Measurements from ENCODE around the gene IMPA2. TPM values are rescaled to one million over a fixed set of nuclear protein-coding genes. Genes with fewer than 3 reads are reported as not detected.
A peak's percentile ranks its signal among the peaks of the same experiment; 100 is the strongest.
"Not testable (repeated sequence)": the region's sequence is repeated elsewhere in the genome, so short reads cannot be mapped to it uniquely, and the experiment has no call there.

Gene IMPA2
- total RNA-seq, 1 experiment from 2014 or later = 55.8 TPM

- in situ Hi-C loops (cut with HindIII; ENCODE audit: low sequenced_read_pairs) = no loop called here
- DNase-seq (ENCODE audit: low spot score) = no peak
Observed at GRCh38 chr18:12059334-12060181, 78.3 kb downstream of the IMPA2 start.

DNA sequence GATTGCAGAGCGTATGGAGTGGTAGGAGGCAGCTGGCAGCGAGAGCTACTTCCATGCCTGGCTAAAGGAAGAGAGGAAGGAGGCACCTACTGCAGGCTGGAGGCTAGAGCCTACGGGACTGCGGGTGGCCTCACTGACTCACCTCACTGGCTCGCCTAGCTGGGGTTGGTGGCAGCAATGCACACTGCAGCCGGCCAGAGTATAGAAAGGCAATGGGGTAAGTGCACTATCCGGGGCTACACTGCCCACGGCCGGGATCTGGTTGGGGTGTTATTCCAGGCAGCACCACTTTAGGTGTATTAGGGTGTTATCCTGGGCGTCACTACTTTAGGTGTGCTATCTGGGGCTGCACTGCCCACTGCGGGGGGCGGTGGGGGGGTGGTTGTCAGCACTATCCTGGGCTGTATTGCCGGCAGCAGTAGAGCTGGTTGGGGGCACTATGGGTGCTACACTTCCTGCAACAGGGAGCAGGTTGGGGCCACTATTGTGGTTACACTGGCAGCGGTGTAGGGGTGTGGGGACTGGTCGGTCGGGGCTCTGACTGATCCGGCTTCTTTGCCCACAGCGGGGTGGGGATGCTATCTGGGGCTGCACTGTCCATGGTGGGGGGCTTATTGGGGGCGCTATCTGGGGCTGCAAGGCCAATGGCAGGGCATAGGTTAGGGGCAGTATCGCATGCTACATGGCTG is 79.0 kb downstream of the IMPA2 start:
- DNase-seq (ENCODE audit: low spot score) = no peak
- in situ Hi-C loops (cut with HindIII; ENCODE audit: low sequenced_read_pairs) = no loop called here

- no peak for DNase-seq (ENCODE audit: low spot score)
- in situ Hi-C loops (cut with HindIII; ENCODE audit: low sequenced_read_pairs) = no loop called here
Observed at GRCh38 chr18:12061685-12062084, 80.4 kb downstream of the IMPA2 start.

GRCh38 chr18:12062974-12063373 is 81.7 kb downstream of the IMPA2 start:
- in situ Hi-C loops (cut with HindIII; ENCODE audit: low sequenced_read_pairs) = no loop called here
- no peak for DNase-seq (ENCODE audit: low spot score)

- no peak for DNase-seq (ENCODE audit: low spot score)
- in situ Hi-C loops (cut with HindIII; ENCODE audit: low sequenced_read_pairs) = no loop called here
Observed at GRCh38 chr18:12064086-12064763, 82.9 kb downstream of the IMPA2 start.

DNA sequence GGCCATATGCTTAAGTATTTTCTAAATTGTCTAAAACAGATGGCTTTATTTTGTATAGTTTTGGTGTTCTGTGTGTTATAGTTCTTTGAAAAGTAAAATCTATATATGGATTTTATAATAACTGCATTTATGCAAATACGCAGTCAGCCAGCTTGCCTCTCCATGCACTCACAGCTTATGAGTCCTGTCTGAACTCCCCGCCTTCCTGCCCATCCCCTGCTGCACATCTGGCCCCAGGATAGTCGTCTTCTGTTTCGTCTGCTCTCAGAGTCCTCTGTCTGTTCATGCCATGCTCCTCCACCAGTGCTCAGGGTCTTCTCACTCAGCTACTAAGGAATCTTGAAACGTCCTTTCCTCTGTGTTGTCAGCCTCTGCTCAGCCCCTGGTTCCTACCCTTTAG is 84.1 kb downstream of the IMPA2 start:
- in situ Hi-C loops (cut with HindIII; ENCODE audit: low sequenced_read_pairs) = no loop called here
- DNase-seq (ENCODE audit: low spot score) = no peak

DNA sequence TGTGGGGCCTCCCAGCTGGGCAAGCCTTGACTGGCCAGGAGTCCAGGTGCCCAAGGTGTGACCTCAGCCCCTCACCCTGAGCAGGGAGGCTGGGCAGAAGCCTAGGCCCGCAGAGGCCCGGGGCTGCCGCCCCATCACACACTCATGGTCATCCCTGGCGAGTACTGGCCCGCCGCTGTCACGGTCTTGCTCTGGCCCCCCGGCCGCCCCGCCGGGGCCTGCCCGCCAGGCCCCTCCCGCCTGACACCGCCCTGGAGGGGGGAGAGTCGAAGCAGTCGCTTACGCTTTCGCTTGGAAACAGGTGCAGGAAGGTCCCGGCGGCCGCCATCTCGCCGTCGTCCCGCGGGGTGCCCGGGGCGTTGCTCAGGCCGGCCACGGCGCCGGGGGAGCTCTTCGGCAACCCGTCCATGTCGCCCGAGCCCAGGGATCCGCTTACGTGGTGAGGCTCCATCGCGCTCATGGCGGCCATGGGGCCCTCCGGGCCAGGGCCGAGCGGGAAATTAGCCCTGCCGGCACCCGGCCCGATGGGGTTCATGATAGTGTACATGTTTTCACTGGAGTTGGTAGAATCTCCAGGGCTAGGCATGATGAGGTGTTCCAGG is 85.7 kb downstream of the IMPA2 start:
- no peak for DNase-seq (ENCODE audit: low spot score)
- in situ Hi-C loops (cut with HindIII; ENCODE audit: low sequenced_read_pairs) = no loop called here

DNA sequence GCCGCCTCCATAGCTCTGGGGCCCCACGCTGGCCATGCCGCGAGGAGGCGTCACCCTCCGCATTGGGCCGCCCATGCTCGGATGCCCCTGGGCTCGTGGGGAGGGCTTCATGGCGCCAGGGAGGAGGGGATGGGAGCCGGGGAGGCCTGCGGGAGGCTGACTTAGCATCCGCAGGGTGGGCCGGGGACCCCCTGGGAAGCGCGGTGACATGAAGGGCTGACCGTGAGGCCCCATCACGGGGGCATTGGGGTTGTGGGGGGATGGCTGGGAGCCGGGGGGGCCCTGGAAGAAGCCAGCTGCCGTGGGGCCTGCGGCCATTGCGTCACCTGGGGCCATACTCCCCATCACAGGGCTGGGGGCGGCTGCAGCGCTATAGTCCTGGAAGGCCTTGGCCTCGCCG is 86.4 kb downstream of the IMPA2 start:
- in situ Hi-C loops (cut with HindIII; ENCODE audit: low sequenced_read_pairs) = no loop called here
- DNase-seq (ENCODE audit: low spot score) = no peak

DNA sequence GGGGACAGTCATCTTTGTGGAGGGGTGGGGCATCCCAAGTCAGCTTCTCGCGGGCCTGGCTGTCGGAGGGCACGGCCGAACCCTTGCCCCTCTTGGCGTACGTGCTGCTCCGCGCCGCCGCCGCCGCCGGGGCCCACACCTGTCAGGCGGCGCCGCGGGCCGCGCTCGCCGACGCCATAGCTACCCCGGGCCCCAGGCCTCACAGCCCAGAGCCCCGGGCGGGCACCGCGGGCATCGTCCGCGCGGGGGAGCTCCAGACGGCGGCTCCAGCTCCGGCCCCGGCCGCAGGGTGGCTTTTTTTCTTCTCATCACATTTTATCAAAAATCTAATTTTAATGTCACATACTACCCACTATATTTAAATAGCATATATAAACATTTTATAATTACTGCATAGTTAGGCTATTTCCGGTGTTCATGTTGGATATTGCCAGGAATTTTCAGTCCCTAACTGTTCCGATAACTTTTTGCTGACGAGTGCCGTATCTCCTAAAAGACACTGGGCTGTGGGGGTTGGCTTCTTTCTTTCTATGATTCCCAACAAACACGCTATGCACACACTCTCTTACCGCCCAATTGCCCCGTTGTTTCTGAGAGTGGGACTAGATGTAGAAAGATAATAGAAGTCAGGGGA is 87.1 kb downstream of the IMPA2 start:
- in situ Hi-C loops (cut with HindIII; ENCODE audit: low sequenced_read_pairs); DNase-seq (ENCODE audit: low spot score): not testable (repeated sequence)

GRCh38 chr18:12068950-12069320 is 87.6 kb downstream of the IMPA2 start:
- DNase-seq (ENCODE audit: low spot score) = no peak
- in situ Hi-C loops (cut with HindIII; ENCODE audit: low sequenced_read_pairs) = no loop called here

GRCh38 chr18:12071066-12071465 is 89.8 kb downstream of the IMPA2 start:
- DNase-seq (ENCODE audit: low spot score); in situ Hi-C loops (cut with HindIII; ENCODE audit: low sequenced_read_pairs): not testable (repeated sequence)

GRCh38 chr18:12072996-12073395 is 91.7 kb downstream of the IMPA2 start:
- in situ Hi-C loops (cut with HindIII; ENCODE audit: low sequenced_read_pairs) = no loop called here
- no peak for DNase-seq (ENCODE audit: low spot score)

DNA sequence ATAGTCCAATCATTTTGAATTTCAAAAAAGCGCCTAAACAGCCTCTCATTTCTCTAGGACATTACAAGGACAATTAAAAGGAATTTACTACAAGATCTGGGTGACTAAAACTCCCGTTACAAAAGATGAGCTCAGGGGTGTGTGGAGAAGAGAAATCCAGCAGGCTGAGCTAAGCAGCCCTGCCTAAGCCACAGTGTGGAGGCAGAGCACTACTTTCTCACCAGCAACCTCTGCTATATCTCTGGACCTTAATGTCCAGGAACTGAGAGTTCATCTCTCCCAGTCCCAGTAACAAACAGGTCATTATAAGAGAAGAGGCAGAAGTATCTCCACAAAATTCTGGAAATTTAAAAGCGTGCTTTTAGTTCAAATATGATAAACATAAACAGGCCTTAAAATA is 93.4 kb downstream of the IMPA2 start:
- DNase-seq (ENCODE audit: low spot score) = peak; percentile 12
- in situ Hi-C loops (cut with HindIII; ENCODE audit: low sequenced_read_pairs) = no loop called here

DNA sequence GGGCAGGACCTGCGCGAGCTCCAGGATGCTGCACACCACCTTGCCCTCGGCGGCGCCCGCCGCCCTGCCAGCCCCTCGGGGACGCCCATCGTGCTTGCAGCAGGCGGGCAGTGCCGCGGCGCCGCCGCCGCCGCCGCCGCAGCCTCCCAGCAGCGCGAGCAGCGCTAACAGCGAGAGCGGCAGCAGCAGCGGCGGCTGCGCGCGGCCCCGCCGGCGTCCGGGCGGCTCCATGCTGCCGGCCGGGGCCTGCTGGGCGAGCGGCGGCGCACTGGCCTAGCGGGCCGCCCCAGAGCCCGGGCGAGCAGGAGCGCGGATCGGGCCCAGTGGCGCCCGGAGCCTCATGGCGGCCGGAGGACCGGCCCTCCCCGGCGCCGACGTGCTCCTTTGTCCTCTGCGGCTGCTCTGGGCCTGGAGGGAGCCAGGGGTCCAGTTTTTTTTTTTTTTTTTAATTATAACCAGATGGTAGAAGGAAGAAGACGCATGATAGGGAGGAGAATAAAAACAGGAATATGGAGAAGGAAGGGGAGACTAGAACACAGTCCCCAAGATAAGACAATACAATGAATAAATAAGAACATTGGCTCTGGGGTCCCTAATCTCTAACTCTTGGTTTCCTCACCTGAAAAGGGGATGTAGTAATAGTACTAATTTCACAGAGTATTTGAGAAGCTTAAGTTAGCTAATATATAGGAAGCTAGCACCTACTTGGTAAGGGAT is 95.3 kb downstream of the IMPA2 start:
- peak; percentile 18 for DNase-seq (ENCODE audit: low spot score)
- in situ Hi-C loops (cut with HindIII; ENCODE audit: low sequenced_read_pairs) = no loop called here

GRCh38 chr18:12077994-12078393 is 96.7 kb downstream of the IMPA2 start:
- DNase-seq (ENCODE audit: low spot score); in situ Hi-C loops (cut with HindIII; ENCODE audit: low sequenced_read_pairs): not testable (repeated sequence)

- DNase-seq (ENCODE audit: low spot score) = peak; percentile 40
- in situ Hi-C loops (cut with HindIII; ENCODE audit: low sequenced_read_pairs) = no loop called here
Observed at GRCh38 chr18:12079491-12080237, 98.4 kb downstream of the IMPA2 start.

Measured in G401 (cell line).